ENCODE data around the gene TUBB. TPM values are rescaled to one million over a fixed set of nuclear protein-coding genes. Genes with fewer than 3 reads are reported as not detected.

Gene TUBB
- total RNA-seq, 1 donor from 2014 or later: 1,272 TPM

GRCh38 chr6:30689022-30689865, 30.9 kb upstream of the TUBB start:
- no peaks in the 10 kb centered on the region for H3K9me3 Mint-ChIP-seq (ENCODE audit: low read depth)
- H3K4me1 Mint-ChIP-seq (ENCODE audit: low read depth): peaks cover 40% of the 10 kb centered on the region
- H3K27ac Mint-ChIP-seq: peak overlapping the region; percentile 47
- no peaks in the 10 kb centered on the region for H3K27me3 Mint-ChIP-seq
- TF ChIP-seq CTCF (IDR thresholded peaks at IDR 0.05; ENCODE audit: unreplicated experiment): no peak
- H3K4me3 Mint-ChIP-seq (ENCODE audit: low read depth): peak overlapping the region; percentile 92
- no peaks in the 10 kb centered on the region for H3K36me3 Mint-ChIP-seq (ENCODE audit: insufficient read depth)
- DNase-seq (ENCODE audit: low spot score, unreplicated experiment): no peak

GRCh38 chr6:30689985-30690384, 30.2 kb upstream of the TUBB start:
- peak overlapping the region; percentile 92 for H3K4me3 Mint-ChIP-seq (ENCODE audit: low read depth)
- H3K36me3 Mint-ChIP-seq (ENCODE audit: insufficient read depth): no peaks in the 10 kb centered on the region
- H3K27ac Mint-ChIP-seq: peak overlapping the region; percentile 92
- no peaks in the 10 kb centered on the region for H3K27me3 Mint-ChIP-seq
- H3K4me1 Mint-ChIP-seq (ENCODE audit: low read depth): peaks cover 39% of the 10 kb centered on the region
- DNase-seq (ENCODE audit: low spot score, unreplicated experiment): no peak
- no peaks in the 10 kb centered on the region for H3K9me3 Mint-ChIP-seq (ENCODE audit: low read depth)
- no peak for TF ChIP-seq CTCF (IDR thresholded peaks at IDR 0.05; ENCODE audit: unreplicated experiment)

GRCh38 chr6:30690403-30691207, 29.5 kb upstream of the TUBB start, which contains the start of gene NRM:
TSS of gene NRM (minus strand) at chr6:30690984. CDS start at chr6:30690974, 10 bp downstream.
- Mint-ChIP-seq H3K4me3 (ENCODE audit: low read depth) (peak within 1 kb of the TSS; percentile 92), H3K4me1 (ENCODE audit: low read depth) (peaks cover 35% of the 10 kb centered on the region), H3K9me3 (ENCODE audit: low read depth) (no peaks in the 10 kb centered on the region), H3K27ac (peak within 1 kb of the TSS; percentile 92), H3K27me3 (no peaks in the 10 kb centered on the region), H3K36me3 (ENCODE audit: insufficient read depth) (no peaks in the 10 kb centered on the region)
- DNase-seq (ENCODE audit: low spot score, unreplicated experiment): peak; percentile 69
- no peak for TF ChIP-seq CTCF (IDR thresholded peaks at IDR 0.05; ENCODE audit: unreplicated experiment)

- peaks cover 31% of the 10 kb centered on the region for H3K4me1 Mint-ChIP-seq (ENCODE audit: low read depth)
- no peak for DNase-seq (ENCODE audit: low spot score, unreplicated experiment)
- no peak for TF ChIP-seq CTCF (IDR thresholded peaks at IDR 0.05; ENCODE audit: unreplicated experiment)
- H3K27ac Mint-ChIP-seq: peak overlapping the region; percentile 79
- H3K36me3 Mint-ChIP-seq (ENCODE audit: insufficient read depth): no peaks in the 10 kb centered on the region
- H3K27me3 Mint-ChIP-seq: no peaks in the 10 kb centered on the region
- no peaks in the 10 kb centered on the region for H3K9me3 Mint-ChIP-seq (ENCODE audit: low read depth)
- H3K4me3 Mint-ChIP-seq (ENCODE audit: low read depth): peak overlapping the region; percentile 92
Observed at GRCh38 chr6:30691208-30691847, 28.8 kb upstream of the TUBB start.

GRCh38 chr6:30696432-30696831, 23.7 kb upstream of the TUBB start:
- no peak for DNase-seq (ENCODE audit: low spot score, unreplicated experiment)
- peaks cover 8% of the 10 kb centered on the region for H3K4me1 Mint-ChIP-seq (ENCODE audit: low read depth)
- H3K27me3 Mint-ChIP-seq: no peaks in the 10 kb centered on the region
- H3K4me3 Mint-ChIP-seq (ENCODE audit: low read depth): no peak overlapping the region
- H3K36me3 Mint-ChIP-seq (ENCODE audit: insufficient read depth): peaks cover 5% of the 10 kb centered on the region
- no peak overlapping the region for H3K27ac Mint-ChIP-seq
- no peaks in the 10 kb centered on the region for H3K9me3 Mint-ChIP-seq (ENCODE audit: low read depth)
- no peak for TF ChIP-seq CTCF (IDR thresholded peaks at IDR 0.05; ENCODE audit: unreplicated experiment)

Data from progenitor cell of endocrine pancreas (in vitro differentiated cells).